ENCODE results near the gene ANKRD34A. TPM values are rescaled to one million over a fixed set of nuclear protein-coding genes. Genes with fewer than 3 reads are reported as not detected.

Gene ANKRD34A
- total and polyA plus RNA-seq, 2 of the 8 experiments (the other 6 are each of a cell fraction or from before 2014, with no cell fraction given): 0.15 to 0.20 TPM

GRCh38 chr1:145922266-145922665 lies 42.1 kb downstream of the ANKRD34A start:
- no peak overlapping the region for H3K14ac ChIP-seq (ENCODE audit: insufficient read length)
- 89% methylated on average over 2 of the region's 2 CpGs; no CpG with 5 or more reads in 1 of the 2 experiments for WGBS, 2 experiments (ENCODE audit: extremely low coverage in 1 of 2, insufficient coverage in 1 of 2, insufficient read length in 1 of 2, insufficient replicate concordance in 2 of 2, low coverage in 1 of 2, low lambda C conversion rate in 2 of 2, missing lambda C conversion rate in 1 of 2)
- POLR2A ChIA-PET (ENCODE audit: partially characterized antibody): interaction anchor here (1.1 to 2.9 kb wide), 6 partner anchors 10 to 113 kb away, joined by 3 to 8 read pairs (median 4); partner anchors contain the start of genes ANKRD34A, LIX1L and POLR3GL
- H4K20me1 ChIP-seq (replicated peaks in 1 of 2; ENCODE audit: control insufficient read depth in 1 of 2, insufficient read depth in 2 of 2, low read length in 2 of 2): no peaks in the 10 kb centered on the region
- H3K4ac ChIP-seq (replicated peaks; ENCODE audit: insufficient read length, low read depth, low read length): no peak overlapping the region
- H2BK20ac ChIP-seq (ENCODE audit: low read length): no peak overlapping the region
- no peak overlapping the region for H3K23ac ChIP-seq (ENCODE audit: insufficient read length)
- peaks cover 0 to 14% of the 10 kb centered on the region in 2 experiments; a peak in 2 of 4 replicates for H3K79me2 ChIP-seq (ENCODE audit: control insufficient read depth in 1 of 2, insufficient read depth in 2 of 2, low read length in 2 of 2)
- no peaks in the 10 kb centered on the region for H3K27me3 ChIP-seq (replicated peaks in 1 of 4; ENCODE audit: control insufficient read depth in 3 of 4, extremely low read depth in 1 of 4, insufficient read depth in 3 of 4, low read length in 3 of 4)
- CTCF ChIA-PET (ENCODE audit: partially characterized antibody): interaction anchor here (1.0 kb wide), 1 partner anchor 55 kb away, joined by 7 read pairs; no protein-coding TSS in a partner anchor
- no peak overlapping the region for H3K56ac ChIP-seq (replicated peaks; ENCODE audit: insufficient read length, low read depth, low read length)
- H4K91ac ChIP-seq (replicated peaks; ENCODE audit: insufficient read length, low read length): no peak overlapping the region
- H3K27ac ChIP-seq (ENCODE audit: low read depth, low read length): no peak overlapping the region
- H4K5ac ChIP-seq (ENCODE audit: insufficient read length, low read depth, low read length): no peak overlapping the region
- H3K23me2 ChIP-seq (ENCODE audit: low read depth, low read length): peaks cover 18% of the 10 kb centered on the region
- H2BK12ac ChIP-seq (ENCODE audit: low read depth, low read length): no peak overlapping the region
- H2BK120ac ChIP-seq (replicated peaks; ENCODE audit: low read depth, low read length): no peak overlapping the region
- no peak overlapping the region for H3K4me2 ChIP-seq (ENCODE audit: insufficient read depth in 1 of 2, low read depth in 2 of 2, low read length in 2 of 2)
- H3K9ac ChIP-seq (replicated peaks in 1 of 4; ENCODE audit: extremely low read depth in 1 of 4, low read depth in 3 of 4, low read length in 3 of 4): no peak overlapping the region
- no peak overlapping the region for H2BK5ac ChIP-seq (ENCODE audit: low read depth, low read length)
- H4K8ac ChIP-seq (ENCODE audit: extremely low read depth, insufficient read depth, low read length): no peak overlapping the region
- H3K79me1 ChIP-seq (ENCODE audit: low read depth, low read length): no peaks in the 10 kb centered on the region
- no peak overlapping the region for H2AK5ac ChIP-seq (ENCODE audit: low read depth, low read length)
- no peak overlapping the region for H2AFZ ChIP-seq (ENCODE audit: low read length)
- no peak overlapping the region for H3K4me3 ChIP-seq (ENCODE audit: extremely low read depth in 1 of 4, insufficient read depth in 2 of 4, low read depth in 3 of 4, low read length in 4 of 4)
- peaks cover 3 to 6% (median 4%) of the 10 kb centered on the region in 4 experiments for H3K4me1 ChIP-seq (replicated peaks in 1 of 4; ENCODE audit: control insufficient read depth in 3 of 4, insufficient read depth in 4 of 4, low read length in 3 of 4)
- H2BK15ac ChIP-seq (ENCODE audit: low read length): no peak overlapping the region
- no peak for FAIRE-seq
- H3K9me3 ChIP-seq (ENCODE audit: insufficient read depth in 2 of 2, low read depth in 1 of 2, low read length in 1 of 2): no peaks in the 10 kb centered on the region
- H3K36me3 ChIP-seq (ENCODE audit: control insufficient read depth in 2 of 4, insufficient read depth in 4 of 4, low read length in 3 of 4): peaks cover 3 to 18% (median 9%) of the 10 kb centered on the region in 4 experiments; a peak in 6 of 8 replicates
- H3K18ac ChIP-seq (ENCODE audit: extremely low read depth, low read length): no peak overlapping the region
- TF ChIP-seq NANOG (IDR thresholded peaks at IDR 0.05; ENCODE audit: insufficient read depth, low read depth, low read length, poor library complexity, severe bottlenecking): no peak
- TF ChIP-seq CREB1 (IDR thresholded peaks at IDR 0.05): no peak
- no peak for TF ChIP-seq ATF3 (IDR thresholded peaks at IDR 0.05; ENCODE audit: insufficient read depth, low read depth, low read length)
- TF ChIP-seq CEBPB (IDR thresholded peaks at IDR 0.05; ENCODE audit: low read depth, low read length): no peak
- no peak for DNase-seq (ENCODE audit: low read depth in 1 of 2, low spot score in 2 of 2)

Data from H1 (cell line).